HG02870 (cell line): ENCODE measurements around the gene AURKAIP1.
"Not testable (repeated sequence)": the region's sequence is repeated elsewhere in the genome, so short reads cannot be mapped to it uniquely, and the experiment has no call there.

Experiments used
- ATAC-seq: cut with Tn5 transposase; IDR thresholded peaks from one replicate; pipeline ENCODE4 v1.9.1; 2021; ENCODE audit warnings: mild to moderate bottlenecking, moderate library complexity; ENCODE audit not compliant: unreplicated experiment

Gene AURKAIP1

DNA sequence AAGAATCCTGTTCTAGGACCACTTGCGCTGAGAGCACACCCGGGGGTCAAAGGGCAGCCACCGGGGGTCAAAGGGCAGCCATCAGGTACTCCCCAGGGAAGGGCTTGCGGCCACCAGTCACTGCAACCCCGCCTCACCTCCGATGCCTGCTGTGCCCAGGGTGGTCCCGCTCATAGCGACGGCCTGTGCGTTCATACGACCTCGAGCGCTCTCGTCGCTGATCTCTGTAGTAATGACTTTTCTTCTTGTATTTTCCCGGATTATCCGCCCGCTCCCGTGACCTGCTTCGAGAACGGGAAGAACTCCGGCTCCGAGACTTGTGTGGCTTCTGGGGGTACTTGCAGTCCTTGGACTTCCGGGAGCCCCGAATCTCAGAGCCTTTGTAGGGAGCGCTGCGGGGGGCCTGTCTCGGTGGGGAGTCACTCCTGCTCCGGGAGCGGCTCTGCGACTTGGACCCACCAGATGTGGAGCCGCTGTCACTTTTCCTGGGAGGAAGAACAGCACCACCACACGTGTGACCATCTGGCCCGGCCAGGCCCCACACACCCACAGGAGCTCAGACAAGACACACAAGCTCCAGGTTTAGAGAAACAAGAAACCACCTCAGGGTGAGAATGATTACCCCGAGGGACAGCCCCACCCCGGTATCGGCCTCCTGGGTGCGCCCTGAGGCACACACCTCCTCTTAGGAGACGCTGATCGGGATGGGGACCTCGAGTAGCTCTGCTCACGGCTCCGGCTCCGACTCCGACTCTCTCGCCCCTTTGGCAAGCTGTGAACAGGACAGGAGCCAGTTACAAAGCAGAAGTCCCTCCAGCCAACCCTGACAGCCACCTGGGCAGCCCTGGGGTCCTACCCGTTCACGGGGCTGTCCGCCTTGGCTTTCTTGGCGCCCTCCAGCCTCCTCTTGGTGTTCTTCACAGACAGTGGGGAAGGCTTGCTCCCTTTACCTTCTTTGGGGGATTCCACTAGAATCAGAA is 12.4 kb upstream of the AURKAIP1 start:
- no peak for ATAC-seq

DNA sequence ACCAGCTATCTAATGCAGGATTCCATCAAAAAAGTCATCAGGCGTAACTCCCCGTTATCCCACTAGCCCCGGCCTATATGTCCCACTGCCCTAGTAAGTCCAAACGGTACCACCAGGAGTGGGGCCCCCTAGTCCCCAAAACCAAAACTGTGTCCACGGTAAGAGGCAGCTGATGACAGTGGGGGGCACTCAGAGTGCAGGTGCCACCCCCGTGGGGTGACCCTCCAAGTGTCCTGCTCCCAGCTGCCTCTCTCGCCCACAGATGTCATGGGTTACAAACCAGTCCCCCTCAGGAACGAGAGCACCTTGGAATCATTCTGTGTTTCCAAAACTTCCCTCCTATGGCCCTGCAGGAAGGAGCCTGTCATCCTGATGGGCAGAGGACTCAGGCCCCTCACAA is 10.9 kb upstream of the AURKAIP1 start:
- ATAC-seq, result no peak

DNA sequence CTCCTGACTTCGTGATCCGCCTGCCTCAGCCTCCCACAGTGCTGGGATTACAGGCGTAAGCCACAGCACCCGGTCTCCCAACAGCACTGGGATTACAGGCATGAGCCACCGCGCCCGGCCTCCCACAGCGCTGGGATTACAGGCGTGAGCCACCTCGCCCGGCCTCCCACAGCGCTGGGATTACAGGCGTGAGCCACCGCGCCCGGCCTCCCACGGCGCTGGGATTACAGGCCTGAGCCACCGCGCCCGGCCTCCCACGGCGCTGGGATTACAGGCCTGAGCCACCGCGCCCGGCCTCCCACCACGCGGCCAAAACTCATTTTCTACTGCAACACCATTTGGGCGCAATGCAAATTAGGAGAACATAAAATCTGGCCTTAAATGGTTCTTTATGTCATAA is 10.3 kb upstream of the AURKAIP1 start:
- ATAC-seq, result not testable (repeated sequence)

DNA sequence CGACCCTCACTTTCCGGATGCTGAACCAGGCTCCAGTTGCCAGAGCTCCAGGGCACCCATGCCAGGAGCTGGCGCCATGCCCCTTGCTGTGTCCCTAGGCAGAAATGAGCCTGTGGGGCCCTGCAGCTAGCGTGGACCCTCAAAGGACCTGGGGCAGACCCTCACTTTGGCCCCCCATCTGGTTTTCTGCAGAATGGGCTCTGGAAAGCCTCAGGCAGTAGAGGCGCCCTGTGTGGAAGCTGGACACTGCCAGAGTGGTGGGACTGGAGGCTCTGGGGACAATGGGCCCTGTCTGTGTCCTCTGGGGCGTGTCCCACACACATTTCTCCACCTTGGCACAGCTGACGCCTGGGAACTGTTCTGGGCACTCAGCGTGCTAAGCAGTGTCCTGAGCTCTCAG is 6.3 kb upstream of the AURKAIP1 start:
- no peak for ATAC-seq

DNA sequence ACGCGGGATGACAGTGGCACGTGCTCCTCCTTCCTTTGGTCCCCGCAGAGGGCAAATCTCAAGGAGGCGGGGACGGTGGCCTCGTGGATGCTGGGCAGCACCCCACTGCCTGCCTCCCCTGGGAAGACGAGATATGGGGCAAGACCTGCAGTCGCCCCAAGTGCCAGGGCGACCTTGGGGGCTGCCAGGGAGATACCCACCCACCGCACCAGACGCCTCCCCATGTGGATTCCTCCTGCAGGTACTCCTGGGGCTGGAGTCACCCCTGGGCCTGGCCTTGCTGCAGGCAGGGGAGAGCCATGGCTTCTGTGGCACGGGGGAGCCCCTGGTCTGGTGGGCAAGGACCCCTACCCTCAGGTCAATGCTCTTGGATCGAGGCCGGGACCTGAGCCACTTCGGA is 5.9 kb upstream of the AURKAIP1 start:
- no peak for ATAC-seq

- ATAC-seq, result no peak
Measured at GRCh38 chr1:1377540-1378205, 2.7 kb upstream of the AURKAIP1 start.

- no peak for ATAC-seq
Measured at GRCh38 chr1:1376551-1377226, 1.7 kb upstream of the AURKAIP1 start.

DNA sequence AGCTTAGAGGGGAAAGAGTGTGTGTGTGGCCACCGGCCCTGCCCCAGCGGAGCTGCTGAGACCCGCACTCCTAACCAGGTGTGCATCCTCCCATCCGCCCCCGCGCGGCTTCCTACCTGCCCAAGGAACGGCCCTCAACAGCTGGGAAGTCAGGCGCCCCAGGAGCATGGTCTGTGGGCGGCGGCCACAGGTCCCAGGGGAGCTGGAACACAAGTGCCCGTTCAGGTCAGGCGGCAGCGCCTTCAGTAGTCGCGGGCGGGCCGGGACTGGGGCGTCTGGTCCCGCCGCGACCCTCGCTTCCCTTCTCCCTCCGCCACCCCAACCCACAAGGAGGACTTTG is 448 bp downstream of the AURKAIP1 start:
- ATAC-seq, result peak; percentile 5

DNA sequence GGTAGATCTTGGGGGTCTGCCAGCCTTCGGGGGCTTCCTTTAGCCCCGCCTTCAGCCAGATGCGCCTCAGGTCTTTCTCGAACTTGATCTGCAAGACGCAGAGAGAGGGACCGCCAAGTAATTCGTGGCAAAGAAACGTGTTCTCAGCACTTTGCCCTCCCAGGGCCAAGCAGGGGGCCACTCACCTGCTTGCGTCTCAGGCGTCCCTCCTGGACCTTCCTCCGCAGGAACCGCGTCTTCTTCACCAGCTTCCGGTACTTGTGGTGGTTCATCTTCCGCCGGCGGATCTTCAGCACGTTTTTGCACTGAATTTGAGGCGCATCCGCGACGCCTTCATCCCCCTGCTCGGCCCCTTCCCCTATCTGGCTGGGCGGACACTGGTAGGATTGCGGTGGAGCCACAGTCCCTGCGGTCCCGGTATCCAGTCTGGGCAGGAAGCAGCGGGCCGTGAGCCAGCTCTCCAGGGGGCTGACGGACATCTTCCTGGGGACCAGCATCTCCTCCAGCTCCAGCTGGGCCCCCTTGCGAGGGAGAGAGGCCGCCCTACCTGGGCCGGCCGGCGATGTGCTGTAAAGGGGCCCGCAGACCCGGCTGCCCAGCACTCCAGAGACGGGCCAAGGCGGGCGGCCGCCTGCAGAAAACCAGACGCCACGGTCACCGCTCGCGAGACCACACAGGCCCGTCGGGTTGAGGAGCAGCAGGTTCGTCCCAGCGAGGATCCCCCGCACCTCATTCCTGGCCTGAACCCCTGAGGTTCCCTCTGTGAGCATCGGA is 1.0 kb downstream of the AURKAIP1 start:
- ATAC-seq, result no peak

DNA sequence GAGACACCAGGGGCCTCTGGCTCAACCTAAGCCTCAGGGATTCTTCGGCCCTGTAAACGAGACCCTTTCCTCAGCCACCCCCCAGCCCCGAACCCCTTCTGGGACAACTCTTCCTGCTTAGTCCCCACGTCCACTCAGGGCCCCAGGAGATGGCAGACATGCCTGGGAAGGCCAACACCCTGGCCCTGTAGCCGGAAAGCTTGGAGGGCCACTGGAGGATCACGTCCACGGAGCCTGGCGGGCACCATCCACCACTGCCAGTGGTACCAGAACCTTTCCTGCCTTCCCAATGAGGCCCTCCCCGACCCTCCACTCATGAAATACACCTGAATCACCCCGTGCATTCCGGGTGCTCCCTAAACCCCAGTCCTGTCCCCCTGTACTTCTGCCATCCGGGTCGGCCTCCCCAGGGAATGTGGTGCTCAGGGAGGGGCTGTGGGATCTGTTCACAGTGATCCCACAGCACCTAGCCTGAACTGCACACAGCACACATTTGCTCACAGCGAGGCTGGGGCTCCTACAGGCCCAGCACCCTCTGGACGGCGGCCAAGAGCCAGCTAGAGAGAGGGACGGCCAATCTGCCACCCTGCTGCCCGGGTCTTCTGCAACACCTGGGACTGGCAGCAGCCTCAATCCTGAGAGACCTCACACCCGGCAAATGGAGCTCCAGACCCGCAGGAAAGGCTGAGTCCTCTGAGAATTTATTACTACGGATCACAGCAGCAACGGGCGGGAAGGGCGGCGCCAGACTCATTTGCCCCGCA is 1.8 kb downstream of the AURKAIP1 start:
- no peak for ATAC-seq

DNA sequence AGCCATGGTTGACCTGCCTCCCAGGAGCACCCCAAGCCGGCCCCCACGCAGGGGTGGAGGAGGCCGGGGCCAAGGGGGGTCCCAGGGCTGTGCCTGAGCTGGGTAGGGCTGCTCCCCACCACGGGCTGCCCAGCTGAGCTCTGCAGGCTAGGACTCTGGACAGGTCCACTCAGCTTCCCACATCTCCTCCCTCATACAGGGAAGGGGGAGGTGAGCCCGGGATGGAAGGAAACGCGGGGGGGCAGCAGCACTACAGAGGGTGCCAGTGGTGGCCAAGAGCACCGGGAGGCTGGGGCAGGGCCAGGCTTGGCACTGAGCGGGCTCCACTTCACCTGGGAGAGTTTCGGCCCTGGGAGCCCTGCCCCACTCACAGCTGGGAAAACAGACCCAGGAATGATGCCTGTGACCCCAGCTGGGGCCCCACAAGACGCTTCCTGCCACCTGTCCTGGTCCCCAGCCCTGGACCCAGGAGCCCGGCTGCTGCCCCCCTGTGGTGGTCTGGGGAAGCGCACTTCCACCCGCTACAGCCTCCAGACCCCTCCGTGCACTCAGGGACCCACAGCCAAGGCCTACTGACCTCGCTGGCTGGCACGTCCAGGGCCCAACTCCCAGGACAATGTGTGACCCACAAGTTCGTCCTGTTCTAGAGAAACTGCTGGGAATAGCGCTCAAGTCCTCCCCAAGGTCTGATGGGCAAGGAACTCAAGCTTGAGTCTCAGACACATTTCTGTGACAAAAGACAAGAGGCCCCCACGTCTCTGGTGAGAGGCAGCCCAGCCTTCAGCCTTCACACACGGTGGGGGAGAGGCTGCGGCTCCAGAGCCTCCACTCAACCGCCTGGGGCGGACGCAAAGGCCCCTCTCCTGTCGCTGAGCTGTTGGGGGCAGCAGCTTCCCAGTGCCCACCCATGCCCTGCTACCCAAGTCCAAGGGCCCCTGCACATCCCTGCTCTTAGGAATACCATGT is 3.0 kb downstream of the AURKAIP1 start:
- no peak for ATAC-seq

DNA sequence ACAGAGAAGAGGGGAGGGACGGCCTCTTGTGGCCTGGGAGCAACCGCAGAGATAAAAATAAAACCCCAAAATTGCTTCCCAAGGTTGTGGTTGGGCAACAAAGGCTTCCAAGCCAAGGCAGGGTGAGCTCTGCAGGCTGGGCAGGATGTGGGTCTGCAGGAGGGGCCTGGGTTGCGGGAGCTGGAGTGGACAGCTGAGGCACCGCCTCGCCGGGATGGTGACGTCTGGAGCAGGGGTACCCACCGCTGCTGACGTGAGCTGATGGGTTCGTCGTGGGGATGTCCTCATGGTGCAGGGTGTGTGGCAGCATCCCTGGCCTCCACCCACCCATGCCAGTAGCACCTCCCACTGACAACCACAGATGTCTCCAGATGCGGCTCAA is 3.7 kb downstream of the AURKAIP1 start:
- no peak for ATAC-seq

DNA sequence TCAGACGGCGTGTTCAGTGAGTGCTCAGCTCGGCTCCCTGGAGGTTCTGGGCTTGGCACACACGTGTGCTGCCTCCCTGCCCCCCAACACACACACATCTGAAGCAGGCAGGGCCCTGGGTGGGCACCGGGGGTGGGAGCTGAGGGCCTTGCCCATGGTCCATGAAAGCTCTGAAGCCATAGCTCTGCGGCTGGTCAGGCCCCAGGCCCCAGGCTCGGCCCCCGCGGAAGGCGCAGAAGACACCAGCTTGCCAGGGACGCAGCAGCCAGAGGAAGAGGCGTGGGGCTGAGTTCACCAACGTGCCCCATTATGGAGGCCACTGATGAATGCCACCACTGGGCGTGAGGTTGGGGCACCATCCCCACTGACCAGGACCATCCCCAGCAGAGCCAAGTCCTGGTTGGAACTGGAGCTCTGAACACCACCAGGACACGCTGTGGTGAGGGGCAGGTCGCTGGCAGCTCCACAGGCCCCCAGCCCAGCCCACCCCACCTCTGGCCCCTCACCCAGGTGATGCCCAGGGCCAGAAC is 4.2 kb downstream of the AURKAIP1 start:
- no peak for ATAC-seq

GRCh38 chr1:1370094-1370493 is 4.9 kb downstream of the AURKAIP1 start:
- ATAC-seq, result not testable (repeated sequence)

- ATAC-seq, result no peak
Measured at GRCh38 chr1:1367315-1367714, 7.7 kb downstream of the AURKAIP1 start.

GRCh38 chr1:1366699-1367066 is 8.3 kb downstream of the AURKAIP1 start:
- no peak for ATAC-seq

DNA sequence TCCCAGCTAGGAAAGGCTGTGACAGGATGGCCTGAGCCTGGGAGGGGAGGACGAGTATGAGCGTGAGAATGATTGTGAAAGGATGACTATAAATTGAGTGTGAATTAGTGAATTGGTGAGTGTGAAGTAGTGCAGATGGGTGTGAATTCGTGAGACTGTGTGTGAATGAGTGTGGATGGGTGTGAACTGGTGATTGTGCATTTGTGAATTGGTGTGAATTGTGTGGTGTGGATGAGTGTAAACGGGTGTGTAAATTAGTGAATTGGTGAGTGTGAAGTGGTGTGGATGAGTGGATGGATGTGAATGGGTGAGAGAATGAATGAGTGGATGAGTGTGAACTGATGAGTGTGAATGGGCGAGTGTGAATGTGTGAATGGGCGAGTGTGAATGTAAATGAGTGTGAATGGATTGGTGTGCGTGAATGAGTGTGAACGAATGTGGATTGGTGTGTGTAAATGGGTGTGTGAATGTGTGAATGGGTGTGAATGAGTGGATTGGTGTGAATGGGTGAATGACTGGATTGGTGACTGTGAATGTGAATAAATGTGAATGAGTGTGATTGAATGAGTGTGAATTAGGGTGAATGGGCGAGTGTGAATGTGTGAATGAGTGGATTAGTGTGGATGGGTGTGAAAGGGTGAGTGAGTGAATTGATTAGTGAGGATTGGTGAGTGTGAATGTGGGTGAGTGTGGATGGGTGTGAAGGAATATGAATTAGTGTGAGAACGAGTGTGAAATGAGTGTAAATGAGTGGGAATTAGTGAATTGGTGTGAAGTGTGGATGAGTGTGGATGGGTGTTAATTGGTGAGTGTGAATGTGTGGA is 8.9 kb downstream of the AURKAIP1 start:
- ATAC-seq, result no peak

DNA sequence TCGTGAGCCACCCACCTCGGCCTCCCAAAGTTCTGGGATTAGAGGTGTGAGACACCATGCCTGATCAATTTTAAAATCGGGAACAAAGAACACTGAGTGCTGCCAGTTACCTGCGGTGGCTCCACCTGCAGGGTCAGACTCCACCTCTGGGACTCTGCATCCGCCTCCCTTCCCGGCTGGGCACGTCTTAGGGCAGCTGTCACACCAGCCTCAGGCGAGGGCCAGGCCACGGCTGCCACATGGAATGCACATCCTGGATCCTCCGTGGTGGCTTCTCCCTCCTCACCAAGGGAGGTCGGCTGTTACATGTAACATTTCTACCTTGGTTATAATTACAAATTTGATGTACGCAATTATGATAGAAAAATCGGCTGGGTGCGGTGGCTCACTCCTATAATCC is 10.7 kb downstream of the AURKAIP1 start:
- ATAC-seq, result no peak
